Measurements from ENCODE around the gene KIF6. TPM values are rescaled to one million over a fixed set of nuclear protein-coding genes. Genes with fewer than 3 reads are reported as not detected.

KIF6 gene
- total RNA-seq, 4 donors from 2014 or later: 0.83 to 2.6 (median 1.1) TPM

DNA sequence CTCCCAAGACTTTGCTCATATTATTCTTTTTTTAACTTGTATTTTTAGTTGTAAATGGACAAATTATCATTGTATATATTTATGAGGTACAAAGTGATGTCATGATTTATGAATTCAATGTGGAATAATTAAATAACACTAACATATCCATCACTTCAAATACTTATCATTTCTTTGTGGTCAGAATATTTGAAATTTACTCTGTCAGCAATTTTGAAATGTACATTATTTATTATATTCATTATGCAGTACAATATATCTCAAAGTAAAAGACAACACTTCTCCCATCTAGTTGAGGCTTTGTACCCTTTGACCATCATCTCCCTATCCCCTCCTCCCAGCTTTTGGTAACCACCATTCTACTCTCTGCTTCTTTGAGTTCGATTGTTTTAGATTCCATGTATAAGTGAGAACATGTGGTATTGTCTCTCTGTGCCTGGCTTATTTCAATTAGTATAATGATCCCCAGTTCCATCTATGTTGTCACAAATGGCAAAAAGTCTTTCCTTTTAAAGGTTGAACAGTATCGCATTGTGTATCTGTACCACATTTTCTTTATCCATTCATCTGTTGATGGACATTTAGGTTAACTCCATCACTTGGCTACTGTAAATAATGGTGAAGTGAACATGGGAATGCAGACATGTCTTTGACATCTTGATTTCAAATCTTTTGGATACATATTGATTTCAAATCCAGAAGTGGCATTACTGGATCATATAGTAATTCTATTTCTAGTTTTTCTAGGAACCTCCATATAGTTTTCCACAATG, 197.2 kb downstream of the KIF6 start:
- no peak for TF ChIP-seq EP300 (IDR thresholded peaks at IDR 0.05)
- no peak for TF ChIP-seq POLR2A (IDR thresholded peaks at IDR 0.05; ENCODE audit: low read depth)
- TF ChIP-seq POLR2AphosphoS5 (IDR thresholded peaks at IDR 0.05): no peak
- TF ChIP-seq, protein P1, sequence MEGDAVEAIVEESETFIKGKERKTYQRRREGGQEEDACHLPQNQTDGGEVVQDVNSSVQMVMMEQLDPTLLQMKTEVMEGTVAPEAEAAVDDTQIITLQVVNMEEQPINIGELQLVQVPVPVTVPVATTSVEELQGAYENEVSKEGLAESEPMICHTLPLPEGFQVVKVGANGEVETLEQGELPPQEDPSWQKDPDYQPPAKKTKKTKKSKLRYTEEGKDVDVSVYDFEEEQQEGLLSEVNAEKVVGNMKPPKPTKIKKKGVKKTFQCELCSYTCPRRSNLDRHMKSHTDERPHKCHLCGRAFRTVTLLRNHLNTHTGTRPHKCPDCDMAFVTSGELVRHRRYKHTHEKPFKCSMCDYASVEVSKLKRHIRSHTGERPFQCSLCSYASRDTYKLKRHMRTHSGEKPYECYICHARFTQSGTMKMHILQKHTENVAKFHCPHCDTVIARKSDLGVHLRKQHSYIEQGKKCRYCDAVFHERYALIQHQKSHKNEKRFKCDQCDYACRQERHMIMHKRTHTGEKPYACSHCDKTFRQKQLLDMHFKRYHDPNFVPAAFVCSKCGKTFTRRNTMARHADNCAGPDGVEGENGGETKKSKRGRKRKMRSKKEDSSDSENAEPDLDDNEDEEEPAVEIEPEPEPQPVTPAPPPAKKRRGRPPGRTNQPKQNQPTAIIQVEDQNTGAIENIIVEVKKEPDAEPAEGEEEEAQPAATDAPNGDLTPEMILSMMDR (IDR thresholded peaks at IDR 0.05): no peak
- no peaks in the 10 kb centered on the region for H3K27me3 ChIP-seq
- intact Hi-C loops (cut with DNase I): no loop called here
- WGBS: 84% methylated on average over 2 of the region's 2 CpGs
- no peaks in the 10 kb centered on the region for H3K36me3 ChIP-seq
- DNase-seq (ENCODE audit: extremely low spot score): no peak
- no peak overlapping the region for H3K4me3 ChIP-seq
- no peak overlapping the region for H3K27ac ChIP-seq (replicated peaks in 1 of 4)
- H3K4me1 ChIP-seq: peaks cover 0 to 39% (median 33%) of the 10 kb centered on the region in 4 donors
- H3K9me3 ChIP-seq: no peaks in the 10 kb centered on the region

DNA sequence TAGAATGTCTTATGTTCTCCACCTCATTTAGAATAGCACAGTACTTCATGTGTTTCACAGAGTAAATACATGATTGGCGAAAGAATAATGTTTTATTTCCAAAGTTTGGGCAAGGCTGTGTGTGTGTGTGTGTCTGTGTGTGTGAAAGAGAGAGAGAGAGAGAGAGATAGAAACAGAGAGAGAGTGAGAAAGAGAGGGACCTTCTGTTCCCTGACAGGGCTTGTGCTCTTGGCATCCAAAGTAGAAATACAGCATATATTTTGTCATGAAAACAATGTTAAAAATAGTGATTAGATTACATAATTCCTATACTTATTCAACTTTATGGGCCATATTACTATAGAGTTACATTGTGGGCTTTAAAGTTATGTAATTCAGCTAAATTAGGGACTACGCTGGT, 201.2 kb downstream of the KIF6 start:
- H3K27ac ChIP-seq (replicated peaks in 1 of 4): peak overlapping the region in 1 of 4 donors; percentile 11
- TF ChIP-seq EP300 (IDR thresholded peaks at IDR 0.05): no peak
- TF ChIP-seq POLR2AphosphoS5 (IDR thresholded peaks at IDR 0.05): no peak
- TF ChIP-seq POLR2A (IDR thresholded peaks at IDR 0.05; ENCODE audit: low read depth): no peak
- TF ChIP-seq, protein P1 (IDR thresholded peaks at IDR 0.05): no peak
- no peaks in the 10 kb centered on the region for H3K36me3 ChIP-seq
- intact Hi-C loops (cut with DNase I): no loop called here
- no peak for DNase-seq (ENCODE audit: extremely low spot score)
- H3K4me1 ChIP-seq: peaks cover 0 to 54% (median 46%) of the 10 kb centered on the region in 4 donors
- no peaks in the 10 kb centered on the region for H3K9me3 ChIP-seq
- 84% methylated on average over 2 of the region's 2 CpGs for WGBS
- H3K27me3 ChIP-seq: no peaks in the 10 kb centered on the region
- no peak overlapping the region for H3K4me3 ChIP-seq

GRCh38 chr6:39521958-39522357, 203.2 kb downstream of the KIF6 start:
- Histone ChIP-seq H3K27me3 (no peaks in the 10 kb centered on the region), H3K36me3 (no peaks in the 10 kb centered on the region), H3K4me1 (peaks cover 0 to 72% (median 57%) of the 10 kb centered on the region in 4 donors), H3K27ac (replicated peaks in 1 of 4) (peak overlapping the region; percentile 60 to 79 (median 66)), H3K9me3 (no peaks in the 10 kb centered on the region), H3K4me3 (no peak overlapping the region)
- 42% methylated on average over 2 of the region's 2 CpGs for WGBS
- intact Hi-C loops (cut with DNase I): no loop called here
- no peak for TF ChIP-seq EP300 (IDR thresholded peaks at IDR 0.05)
- TF ChIP-seq, protein P1 (IDR thresholded peaks at IDR 0.05): no peak
- no peak for TF ChIP-seq POLR2AphosphoS5 (IDR thresholded peaks at IDR 0.05)
- TF ChIP-seq POLR2A (IDR thresholded peaks at IDR 0.05; ENCODE audit: low read depth): no peak
- DNase-seq (ENCODE audit: extremely low spot score): peak; percentile 72

DNA sequence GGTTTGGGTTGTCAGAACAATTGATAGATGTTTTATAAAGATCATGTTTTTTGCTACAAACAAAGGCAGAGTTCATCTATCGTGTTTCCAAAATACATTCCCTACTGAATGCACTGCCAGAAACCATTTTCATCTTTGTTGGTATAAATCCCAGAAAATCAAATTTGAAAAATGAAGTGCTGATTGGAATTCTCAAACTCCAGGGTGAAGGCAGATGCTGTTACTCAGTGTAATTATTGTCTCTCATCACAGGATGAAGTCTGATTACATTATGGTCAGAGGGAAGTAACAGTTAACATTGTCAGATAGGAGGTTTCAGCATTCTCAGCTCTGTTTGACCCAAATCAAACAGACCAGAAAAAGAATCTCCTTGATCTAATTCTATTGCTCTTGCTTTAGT, 204.3 kb downstream of the KIF6 start:
- no peaks in the 10 kb centered on the region for H3K27me3 ChIP-seq
- TF ChIP-seq POLR2A (IDR thresholded peaks at IDR 0.05; ENCODE audit: low read depth) (no peak), EP300 (IDR thresholded peaks at IDR 0.05) (no peak)
- peaks cover 0 to 72% (median 57%) of the 10 kb centered on the region in 4 donors for H3K4me1 ChIP-seq
- DNase-seq (ENCODE audit: extremely low spot score): no peak
- H3K27ac ChIP-seq (replicated peaks in 1 of 4): peak overlapping the region; percentile 60 to 79 (median 66)
- 25% methylated on average over 1 of the region's 1 CpG for WGBS
- H3K36me3 ChIP-seq: no peaks in the 10 kb centered on the region
- intact Hi-C loops (cut with DNase I): no loop called here
- no peaks in the 10 kb centered on the region for H3K9me3 ChIP-seq
- no peak overlapping the region for H3K4me3 ChIP-seq

DNA sequence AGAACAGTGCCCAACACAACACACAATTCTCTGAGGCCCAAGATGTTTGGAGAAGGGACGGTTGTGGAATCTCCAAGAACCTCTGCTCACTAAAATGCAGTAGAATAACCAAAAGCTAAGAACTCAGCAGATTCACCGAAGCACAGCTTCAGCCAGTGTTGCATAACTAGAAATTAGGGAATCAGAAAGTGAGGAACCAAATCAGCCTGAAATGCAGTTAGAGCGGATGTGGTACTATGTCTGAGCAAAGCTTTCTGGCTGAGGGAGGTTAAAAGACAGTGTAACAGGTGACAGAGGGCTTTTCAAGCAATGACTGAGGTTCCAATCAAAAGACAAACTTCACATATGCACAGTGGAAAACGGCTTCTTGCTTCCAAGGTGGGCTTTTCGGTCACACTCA, 204.8 kb downstream of the KIF6 start:
- Histone ChIP-seq H3K9me3 (no peaks in the 10 kb centered on the region), H3K27ac (replicated peaks in 1 of 4) (peak overlapping the region; percentile 60 to 79 (median 66)), H3K27me3 (no peaks in the 10 kb centered on the region), H3K4me3 (no peak overlapping the region), H3K4me1 (peaks cover 0 to 72% (median 57%) of the 10 kb centered on the region in 4 donors), H3K36me3 (no peaks in the 10 kb centered on the region)
- 35% methylated on average over 5 of the region's 5 CpGs for WGBS
- TF ChIP-seq EP300 (IDR thresholded peaks at IDR 0.05) (no peak), POLR2A (IDR thresholded peaks at IDR 0.05; ENCODE audit: low read depth) (no peak), POLR2AphosphoS5 (IDR thresholded peaks at IDR 0.05) (peak in 1 of 2 donors; percentile 12)
- TF ChIP-seq, protein P1 (IDR thresholded peaks at IDR 0.05): no peak
- intact Hi-C loops (cut with DNase I): no loop called here
- peak; percentile 62 for DNase-seq (ENCODE audit: extremely low spot score)

Data from esophagus muscularis mucosa (tissue), 4 donors.